Activated CD8-positive, alpha-beta T cell treated with anti-CD3 and anti-CD28 coated beads, Interleukin-2, amount 10 ng/mL, durations not matched to agents 7 days and 5 days (primary cell): ENCODE measurements around the gene KRTAP7-1. TPM values are rescaled to one million over a fixed set of nuclear protein-coding genes. Genes with fewer than 3 reads are reported as not detected.

ENCODE experiments used
- ATAC-seq: fragments of 150-1000 bp; cut with Tn5 transposase; one replicate; pipeline ENCODE4 v1.10.0; 2021; ENCODE audit warnings: moderate library complexity
- CTCF ChIA-PET: fragments of 350-600 bp; sonication (Branson Sonifier 250); formaldehyde crosslinking; loops from one replicate; lab custom pipeline; 2021; ENCODE audit warnings: antibody characterized with exemption; lab: Charles Lee
- POLR2A ChIA-PET: fragments of 350-600 bp; sonication (Branson Sonifier 250); formaldehyde crosslinking; loops from one replicate; lab custom pipeline; 2021; ENCODE audit warnings: antibody characterized with exemption; lab: Charles Lee
- DNase-seq: peaks from one replicate; pipeline ENCODE4 v3.0.0-alpha.2; 2020
- H3K27ac Mint-ChIP-seq: one replicate; pipeline ENCODE4 v1.8.0; 2021; ENCODE audit warnings: mild to moderate bottlenecking, mixed read lengths
- H3K27me3 Mint-ChIP-seq: one replicate; pipeline ENCODE4 v1.8.0; 2021; ENCODE audit warnings: low read depth, mixed read lengths
- H3K36me3 Mint-ChIP-seq: one replicate; pipeline ENCODE4 v1.8.0; 2021; ENCODE audit warnings: low read depth, mixed read lengths
- H3K4me1 Mint-ChIP-seq: one replicate; pipeline ENCODE4 v1.8.0; 2021; ENCODE audit warnings: low read depth, mixed read lengths
- H3K4me3 Mint-ChIP-seq: one replicate; pipeline ENCODE4 v1.8.0; 2021; ENCODE audit warnings: mild to moderate bottlenecking, mixed read lengths
- H3K9me3 Mint-ChIP-seq: one replicate; pipeline ENCODE4 v1.8.0; 2022; ENCODE audit warnings: mixed read lengths; ENCODE audit not compliant: insufficient read depth
- total RNA-seq, 2 experiments: library from RNA; stranded (reverse); gene quantifications; one replicate each; pipeline ENCODE4 v1.2.3, GENCODE V29; 2021

The KRTAP7-1 gene, protein sequence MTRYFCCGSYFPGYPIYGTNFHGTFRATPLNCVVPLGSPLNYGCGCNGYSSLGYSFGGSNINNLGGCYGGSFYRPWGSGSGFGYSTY
- not detected for total RNA-seq

DNA sequence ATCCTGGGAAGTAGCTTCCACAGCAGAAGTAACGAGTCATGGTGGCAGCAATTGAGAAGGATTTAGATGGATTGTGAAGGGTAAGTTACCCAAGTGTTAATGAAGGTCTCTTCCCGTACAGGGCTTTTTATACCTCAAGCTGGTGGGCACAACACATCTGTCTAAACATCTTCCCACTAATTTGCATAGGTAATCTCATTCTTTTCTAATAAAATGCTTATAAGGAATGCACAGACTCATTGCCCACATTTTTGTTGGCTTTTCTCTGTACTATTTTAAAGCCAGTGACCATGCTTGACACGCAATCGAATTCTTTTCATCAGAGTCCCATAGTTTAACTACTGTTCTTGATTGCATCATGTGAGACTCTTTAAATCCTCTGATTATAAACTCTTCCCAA is at the start of gene KRTAP7-1:
KRTAP7-1 (minus strand) TSS at position 101 of the 400 bp plus-strand sequence; CDS start at position 40, 61 bp downstream.
- POLR2A ChIA-PET, result no interaction called here
- DNase-seq, result no peak
- peaks cover 3% of the 10 kb centered on the region for H3K27me3 Mint-ChIP-seq
- no peaks in the 10 kb centered on the region for H3K4me1 Mint-ChIP-seq
- no peaks in the 10 kb centered on the region for H3K36me3 Mint-ChIP-seq
- ATAC-seq, result no peak
- no peak within 1 kb of the TSS for H3K27ac Mint-ChIP-seq
- H3K4me3 Mint-ChIP-seq, result no peak within 1 kb of the TSS
- H3K9me3 Mint-ChIP-seq, result no peaks in the 10 kb centered on the region
- CTCF ChIA-PET, result interaction anchor here (1.1 kb wide), 1 partner anchor 11 kb away, joined by 3 read pairs; no protein-coding TSS in a partner anchor

DNA sequence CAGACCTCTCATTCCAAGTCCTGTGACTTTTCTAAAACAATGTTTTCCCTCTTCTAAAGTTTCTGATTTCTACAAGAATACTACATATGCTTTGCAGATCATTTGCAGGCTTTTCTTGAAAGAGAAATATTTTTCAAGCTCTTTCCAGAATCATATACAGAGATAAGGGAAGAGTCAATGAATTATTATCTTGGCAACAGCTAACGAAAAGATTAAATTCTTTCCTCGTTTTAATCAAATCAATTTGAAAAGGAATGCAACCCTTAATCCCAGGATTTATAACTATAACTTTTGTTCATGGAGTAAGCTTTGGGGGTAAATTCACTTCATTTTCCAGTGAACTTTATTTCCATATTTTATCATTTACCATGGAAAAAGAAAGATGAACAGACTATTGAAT is 45.0 kb upstream of the KRTAP7-1 start:
- no peaks in the 10 kb centered on the region for H3K36me3 Mint-ChIP-seq

DNA sequence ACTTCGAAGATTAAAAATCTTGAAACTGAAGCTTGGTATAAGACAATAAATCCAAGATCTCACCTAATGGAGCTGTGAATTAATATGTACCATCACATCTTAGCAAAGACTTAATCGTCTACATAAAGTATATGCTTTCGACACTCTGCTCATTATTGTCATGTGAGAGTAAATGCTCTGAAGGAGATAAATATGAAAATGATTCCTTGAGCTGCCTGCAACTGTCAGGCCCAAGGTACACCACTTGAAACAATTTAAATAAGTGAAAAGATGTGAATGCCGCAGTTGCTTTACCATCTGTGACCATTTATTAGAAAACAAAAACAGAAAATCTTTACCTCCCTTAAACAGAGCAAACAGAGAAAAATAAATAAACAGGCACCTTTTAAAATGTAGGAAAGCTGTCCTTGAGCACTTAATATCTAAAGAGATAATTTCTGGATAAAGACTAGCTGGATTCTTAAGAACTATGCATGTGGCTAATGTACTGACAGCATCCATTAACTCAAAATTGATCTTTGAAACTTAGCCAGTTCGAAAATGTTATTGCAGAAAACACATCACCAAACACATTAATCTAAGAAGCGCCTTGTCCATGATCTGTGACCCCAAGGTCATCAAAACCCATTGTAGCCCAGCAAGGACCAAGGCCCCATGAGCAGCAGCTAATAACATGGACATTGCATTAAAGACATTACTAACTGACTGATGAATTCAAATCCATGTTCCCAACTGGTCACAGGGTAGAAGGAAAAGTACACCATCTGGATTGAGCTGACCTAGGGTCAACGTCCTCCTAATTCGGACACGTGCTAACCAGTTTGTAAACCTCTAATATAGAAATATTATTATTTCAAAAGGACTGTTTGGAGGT is 18.3 kb upstream of the KRTAP7-1 start:
- Mint-ChIP-seq H3K36me3 (no peaks in the 10 kb centered on the region), H3K4me3 (no peak overlapping the region), H3K27me3 (no peaks in the 10 kb centered on the region), H3K27ac (no peak overlapping the region), H3K4me1 (no peaks in the 10 kb centered on the region), H3K9me3 (no peaks in the 10 kb centered on the region)
- no peak for DNase-seq
- ChIA-PET POLR2A (no interaction called here), CTCF (interaction anchor here (1.3 kb wide), 1 partner anchor 16 kb away, joined by 3 read pairs; no protein-coding TSS in a partner anchor)
- ATAC-seq, result no peak

More for the DNA sequence above, 45.0 kb upstream of the KRTAP7-1 start:
- Mint-ChIP-seq H3K4me3 (no peak overlapping the region), H3K27ac (no peak overlapping the region), H3K27me3 (no peaks in the 10 kb centered on the region), H3K9me3 (no peaks in the 10 kb centered on the region), H3K4me1 (no peaks in the 10 kb centered on the region)
- DNase-seq, result no peak
- ChIA-PET CTCF (no interaction called here), POLR2A (no interaction called here)
- ATAC-seq, result no peak

DNA sequence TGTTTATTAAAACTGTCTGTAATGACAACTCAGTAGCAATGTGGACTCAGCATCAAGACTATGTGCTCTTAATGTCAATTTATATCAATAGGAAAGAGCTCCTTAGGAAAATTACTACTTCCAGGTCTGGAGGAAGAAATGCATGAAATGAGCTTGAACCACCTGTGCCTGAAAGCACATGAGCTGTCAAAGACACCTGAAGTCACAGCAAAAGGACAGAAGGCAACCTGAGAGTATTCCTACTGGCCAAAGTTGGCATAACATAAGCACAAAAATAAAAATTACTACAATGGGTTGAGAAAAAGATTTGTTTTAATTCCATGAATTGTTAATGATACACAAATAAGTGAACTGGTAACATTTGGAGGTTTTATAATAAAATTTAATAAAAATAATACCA is 13.4 kb upstream of the KRTAP7-1 start:
- ATAC-seq, result no peak
- Mint-ChIP-seq H3K4me1 (no peaks in the 10 kb centered on the region), H3K27ac (no peak overlapping the region), H3K4me3 (no peak overlapping the region), H3K9me3 (no peaks in the 10 kb centered on the region), H3K36me3 (no peaks in the 10 kb centered on the region), H3K27me3 (no peaks in the 10 kb centered on the region)
- ChIA-PET POLR2A (no interaction called here), CTCF (interaction anchor here (0.7 to 1.2 kb wide), 3 partner anchors 10 to 227 kb away, joined by 3 to 4 read pairs (median 4); no protein-coding TSS in a partner anchor)
- DNase-seq, result no peak

DNA sequence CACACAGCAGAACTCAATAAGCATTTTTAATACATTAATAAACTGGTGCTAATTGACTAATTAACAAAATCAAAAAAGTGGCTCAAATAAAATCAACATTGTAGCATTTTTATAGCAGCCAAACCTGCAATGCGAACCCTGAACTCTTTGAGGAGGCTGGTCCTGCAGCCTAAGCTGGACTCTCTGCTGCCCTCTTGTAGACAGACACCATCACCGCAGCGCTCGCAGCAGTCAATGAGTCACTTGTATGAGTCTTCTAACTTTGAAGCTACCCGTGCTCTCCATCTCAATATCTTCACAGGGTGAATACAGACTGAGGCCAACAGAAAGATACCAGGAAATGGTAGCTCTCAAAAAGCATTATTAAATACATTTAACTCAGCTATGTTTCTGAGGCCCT is 9.7 kb upstream of the KRTAP7-1 start:
- ATAC-seq (peak; percentile 47), DNase-seq (peak; percentile 44)
- no peaks in the 10 kb centered on the region for H3K9me3 Mint-ChIP-seq
- H3K27ac Mint-ChIP-seq, result no peak overlapping the region
- ChIA-PET POLR2A (no interaction called here), CTCF (interaction anchor here (0.7 to 2.0 kb wide), 11 partner anchors 10 to 248 kb away, joined by 3 to 5 read pairs (median 3); no protein-coding TSS in a partner anchor)
- no peaks in the 10 kb centered on the region for H3K27me3 Mint-ChIP-seq
- no peak overlapping the region for H3K4me3 Mint-ChIP-seq
- H3K4me1 Mint-ChIP-seq, result no peaks in the 10 kb centered on the region
- no peaks in the 10 kb centered on the region for H3K36me3 Mint-ChIP-seq

DNA sequence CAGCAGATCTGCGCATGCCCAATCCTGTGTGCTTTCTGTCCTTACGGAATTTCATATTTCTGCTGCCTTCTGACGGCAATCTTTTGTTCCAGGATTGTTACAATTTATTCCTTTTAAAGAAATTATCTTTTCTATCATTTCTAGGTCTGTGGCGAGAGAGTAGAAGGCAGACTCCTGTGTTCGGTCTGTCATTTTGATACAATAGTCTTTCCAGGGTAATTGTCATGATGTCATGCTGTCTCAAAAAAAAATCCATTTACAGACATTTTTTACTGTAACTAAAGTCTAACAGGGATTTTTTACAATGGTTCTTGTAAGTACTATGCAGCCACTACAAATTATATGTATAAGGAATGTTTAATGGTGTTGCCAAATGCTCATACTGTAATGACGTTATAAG is 9.0 kb upstream of the KRTAP7-1 start:
- Mint-ChIP-seq H3K27ac (no peak overlapping the region), H3K4me3 (no peak overlapping the region), H3K9me3 (no peaks in the 10 kb centered on the region), H3K4me1 (no peaks in the 10 kb centered on the region), H3K36me3 (no peaks in the 10 kb centered on the region), H3K27me3 (peaks cover 3% of the 10 kb centered on the region)
- ATAC-seq (no peak), DNase-seq (no peak)
- ChIA-PET CTCF (interaction anchor here (1.1 to 2.0 kb wide), 4 partner anchors 12 to 240 kb away, joined by 3 to 5 read pairs (median 4); no protein-coding TSS in a partner anchor), POLR2A (no interaction called here)

DNA sequence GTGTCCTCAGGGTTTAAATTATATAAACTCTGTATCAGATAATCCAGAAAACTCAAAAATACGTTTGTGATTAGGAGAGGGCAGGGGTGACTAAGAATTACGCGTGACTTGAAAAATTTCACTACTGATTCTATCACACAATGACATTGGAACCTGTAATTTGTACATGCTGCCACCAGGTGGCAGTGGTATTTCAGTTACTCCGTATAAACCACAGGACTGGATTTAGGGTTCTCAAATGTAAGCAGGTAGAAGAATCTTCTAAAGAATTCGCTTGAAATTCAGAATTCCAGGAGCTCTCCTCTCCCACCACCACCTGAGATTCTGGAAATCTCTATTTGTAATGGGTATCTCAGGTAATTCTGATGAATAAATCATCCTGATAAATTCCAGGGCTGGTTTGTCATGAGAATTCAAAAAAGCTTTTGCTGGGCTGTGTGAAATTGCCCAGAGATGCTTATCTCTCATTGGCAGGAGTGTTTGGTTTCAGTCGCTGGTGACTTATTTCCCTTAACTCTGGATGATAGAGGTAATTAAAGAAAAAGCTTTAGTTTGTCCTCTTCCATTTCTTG is 1.7 kb upstream of the KRTAP7-1 start:
- ATAC-seq (no peak), DNase-seq (peak; percentile 51)
- H3K27ac Mint-ChIP-seq, result no peak overlapping the region
- no peaks in the 10 kb centered on the region for H3K36me3 Mint-ChIP-seq
- H3K4me3 Mint-ChIP-seq, result no peak overlapping the region
- ChIA-PET CTCF (interaction anchor here (0.7 to 3.9 kb wide), 4 partner anchors 12 to 267 kb away, joined by 3 to 29 read pairs (median 4); no protein-coding TSS in a partner anchor), POLR2A (no interaction called here)
- no peaks in the 10 kb centered on the region for H3K4me1 Mint-ChIP-seq
- peaks cover 3% of the 10 kb centered on the region for H3K27me3 Mint-ChIP-seq
- no peaks in the 10 kb centered on the region for H3K9me3 Mint-ChIP-seq

DNA sequence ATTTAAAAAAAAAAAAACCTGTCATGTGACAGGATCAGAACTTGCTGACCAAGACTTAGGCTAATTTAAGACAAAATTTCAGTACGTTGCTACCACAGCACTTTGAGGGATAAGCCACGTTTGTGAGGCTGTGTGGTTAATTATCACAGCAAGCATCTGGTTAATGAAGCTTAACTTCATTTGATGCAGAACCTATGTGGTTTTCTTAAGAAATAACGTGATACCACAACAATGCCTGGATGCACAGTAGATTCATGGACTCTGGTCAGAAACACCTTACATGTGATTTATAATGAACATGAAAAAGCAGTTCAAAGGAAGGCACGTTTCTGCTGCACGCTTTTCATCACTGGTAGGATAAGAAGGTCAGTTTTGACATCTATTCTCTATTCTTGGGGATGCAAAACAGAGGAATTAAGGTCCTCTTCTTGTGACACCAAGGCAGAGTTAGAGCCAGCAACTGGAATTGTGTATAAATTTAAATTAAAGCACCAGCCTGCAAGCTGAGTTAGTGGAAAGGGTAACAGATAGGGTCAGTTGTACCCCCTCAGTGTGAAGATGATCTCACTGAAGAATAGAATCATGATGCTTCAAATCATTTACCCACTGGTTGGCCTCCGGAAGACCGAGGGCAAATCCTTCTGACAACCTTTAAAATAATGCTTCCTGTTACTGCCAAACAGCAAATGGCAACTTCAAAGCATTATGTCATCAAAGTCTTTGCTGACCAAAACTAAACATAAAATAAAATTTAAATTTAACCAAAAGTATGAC is 10.5 kb downstream of the KRTAP7-1 start:
- Mint-ChIP-seq H3K27ac (no peak overlapping the region), H3K4me1 (peaks cover 4% of the 10 kb centered on the region)

DNA sequence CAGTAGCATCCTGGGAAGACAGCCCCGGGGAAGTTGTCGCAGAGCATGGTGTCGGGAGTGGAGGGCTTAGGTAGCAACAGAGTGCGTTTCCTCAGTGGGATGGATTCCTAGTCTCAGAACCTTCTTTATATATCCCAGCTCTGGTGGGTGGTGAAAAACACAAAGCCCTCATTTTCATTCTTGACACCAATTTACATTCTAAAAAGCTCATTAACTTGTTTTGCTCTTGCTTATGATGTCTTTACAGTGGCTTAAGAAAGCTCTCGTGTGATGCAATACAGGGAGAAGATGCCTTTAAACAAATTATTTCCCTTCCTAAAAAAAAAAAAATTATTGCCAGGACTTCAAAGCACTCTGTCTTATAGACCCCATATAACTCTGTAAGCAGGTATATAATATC is 16.4 kb downstream of the KRTAP7-1 start, which contains the start of gene KRTAP8-1:
KRTAP8-1 (minus strand) TSS at position 101 of the 400 bp plus-strand sequence; CDS start at position 47, 54 bp downstream.
- H3K27me3 Mint-ChIP-seq, result peaks cover 3% of the 10 kb centered on the region
- ChIA-PET CTCF (no interaction called here), POLR2A (no interaction called here)
- no peaks in the 10 kb centered on the region for H3K36me3 Mint-ChIP-seq
- ATAC-seq (no peak), DNase-seq (no peak)
- H3K9me3 Mint-ChIP-seq, result no peaks in the 10 kb centered on the region
- no peaks in the 10 kb centered on the region for H3K4me1 Mint-ChIP-seq
- no peak within 1 kb of the TSS for H3K4me3 Mint-ChIP-seq
- no peak within 1 kb of the TSS for H3K27ac Mint-ChIP-seq

More for the DNA sequence above, 10.5 kb downstream of the KRTAP7-1 start:
- DNase-seq (no peak), ATAC-seq (no peak)
- POLR2A ChIA-PET, result no interaction called here
- H3K36me3 Mint-ChIP-seq, result no peaks in the 10 kb centered on the region
- H3K4me3 Mint-ChIP-seq, result no peak overlapping the region
- peaks cover 3% of the 10 kb centered on the region for H3K27me3 Mint-ChIP-seq
- no peaks in the 10 kb centered on the region for H3K9me3 Mint-ChIP-seq
- CTCF ChIA-PET, result interaction anchor here (1.6 kb wide), 1 partner anchor 20 kb away, joined by 4 read pairs; no protein-coding TSS in a partner anchor

DNA sequence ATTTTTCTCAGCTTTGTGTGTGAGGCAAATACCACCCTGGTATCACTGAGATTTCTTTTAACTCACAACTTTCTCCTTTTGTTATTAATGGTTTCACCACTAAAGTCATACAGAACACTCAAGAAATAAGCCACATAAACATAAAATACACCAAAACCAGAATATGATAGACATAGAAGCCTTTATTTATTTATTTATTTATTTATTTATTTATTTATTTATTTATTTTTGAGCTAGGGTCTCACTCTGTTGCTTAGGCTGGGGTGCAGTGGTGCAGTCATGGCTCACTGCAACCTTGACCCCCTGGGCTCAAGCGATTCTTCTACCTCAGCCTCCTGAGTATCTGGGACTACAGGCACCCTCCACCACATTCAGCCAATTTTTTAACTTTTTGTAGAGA is 29.0 kb downstream of the KRTAP7-1 start:
- no peak for DNase-seq
- Mint-ChIP-seq H3K4me3 (no peak overlapping the region), H3K27ac (no peak overlapping the region), H3K9me3 (no peaks in the 10 kb centered on the region), H3K36me3 (no peaks in the 10 kb centered on the region), H3K4me1 (no peaks in the 10 kb centered on the region), H3K27me3 (peaks cover 3% of the 10 kb centered on the region)
- no peak for ATAC-seq
- CTCF ChIA-PET, result no interaction called here
- POLR2A ChIA-PET, result no interaction called here

DNA sequence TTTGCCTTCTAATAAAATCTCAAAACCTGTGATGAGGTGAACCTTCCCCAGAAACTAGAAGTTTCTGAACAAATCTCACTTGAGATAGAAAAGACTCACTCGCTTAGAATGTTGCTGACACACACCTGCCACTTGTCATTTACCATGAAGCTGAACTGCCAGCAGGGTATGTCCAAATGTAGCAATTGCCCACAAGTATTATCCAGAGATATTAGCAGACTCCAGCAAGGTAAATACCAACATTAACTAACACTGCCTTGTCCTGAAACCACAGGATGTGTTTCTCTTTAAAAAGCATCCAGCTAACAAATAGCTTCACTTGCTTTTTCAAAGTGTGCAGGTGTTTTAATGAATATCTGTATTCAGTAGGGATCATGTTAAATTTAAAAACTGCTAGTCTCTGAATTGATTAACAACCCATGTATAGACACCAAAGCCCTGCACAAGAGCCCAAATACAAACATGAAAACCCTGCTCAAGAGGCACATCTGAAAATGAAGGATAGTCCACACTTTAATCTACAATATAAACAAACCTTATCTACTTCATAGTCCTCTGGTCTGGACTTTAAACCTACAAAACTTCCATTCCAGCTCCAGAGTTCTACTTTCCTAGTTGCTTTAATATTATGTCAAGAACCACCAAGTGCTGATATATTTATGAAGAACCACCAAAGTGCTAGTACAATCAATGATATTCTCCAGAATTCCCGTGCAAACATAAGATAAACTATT is 35.8 kb downstream of the KRTAP7-1 start:
- H3K27me3 Mint-ChIP-seq, result peaks cover 5% of the 10 kb centered on the region
- CTCF ChIA-PET, result no interaction called here
- no peak overlapping the region for H3K4me3 Mint-ChIP-seq
- no peak overlapping the region for H3K27ac Mint-ChIP-seq
- no peaks in the 10 kb centered on the region for H3K4me1 Mint-ChIP-seq
- ATAC-seq, result no peak
- no peaks in the 10 kb centered on the region for H3K9me3 Mint-ChIP-seq
- H3K36me3 Mint-ChIP-seq, result no peaks in the 10 kb centered on the region
- POLR2A ChIA-PET, result no interaction called here
- no peak for DNase-seq
